HepG2 (cell line): Measurements from ENCODE around the gene TNFRSF6B. TPM values are rescaled to one million over a fixed set of nuclear protein-coding genes. Genes with fewer than 3 reads are reported as not detected.

Source experiments
- BRF2 ChIP-seq: sonication (generic); formaldehyde crosslinking; IDR thresholded peaks from 2 replicates; pipeline ENCODE4 v1.8.1; 2022; ENCODE audit warnings: mild to moderate bottlenecking, missing genetic modification reagents
- ELF4 ChIP-seq: sonication (generic); formaldehyde crosslinking; IDR thresholded peaks from 2 replicates; pipeline ENCODE4 v1.5.0; 2020; ENCODE audit warnings: missing genetic modification reagents, mild to moderate bottlenecking, moderate library complexity, borderline replicate concordance
- GATAD1 ChIP-seq: IDR thresholded peaks from 2 replicates; pipeline ENCODE4 v1.6.1; 2016; ENCODE audit warnings: missing genetic modification reagents, missing compliant biosample characterization
- JARID2 ChIP-seq: sonication (generic); formaldehyde crosslinking; IDR thresholded peaks from 2 replicates; pipeline ENCODE4 v1.8.1; 2023; ENCODE audit warnings: missing genetic modification reagents, inconsistent platforms; ENCODE audit not compliant: insufficient replicate concordance
- KAT2B ChIP-seq: fragments of 150-350 bp; IDR thresholded peaks from 2 replicates; pipeline ENCODE4 v1.6.1; 2014; ENCODE audit warnings: low read depth, low read length, borderline replicate concordance
- KDM6A ChIP-seq: IDR thresholded peaks from 2 replicates; pipeline ENCODE4 v1.6.1; 2016; ENCODE audit warnings: low read depth
- NFE2L2 ChIP-seq: fragments of 150-350 bp; IDR thresholded peaks from 2 replicates; pipeline ENCODE4 v1.6.1; 2014; ENCODE audit warnings: low read length
- NONO ChIP-seq, 2 experiments: fragments of 450-650 bp in 1 of 2; sonication (generic) in 1 of 2; formaldehyde crosslinking in 1 of 2; IDR thresholded peaks in 1 of 2; conservative IDR thresholded peaks in 1 of 2; 2 replicates each; pipeline versions ENCODE4 v1.6.1 to v1.8.0; 2017 to 2022; ENCODE audit warnings: mild to moderate bottlenecking in 1 of 2, missing genetic modification reagents in 1 of 2, moderate library complexity in 1 of 2
- PAWR ChIP-seq: sonication (generic); formaldehyde crosslinking; IDR thresholded peaks from 2 replicates; pipeline ENCODE4 v1.4.0; 2020; ENCODE audit warnings: missing genetic modification reagents, mild to moderate bottlenecking, borderline replicate concordance
- POLR2AphosphoS2 ChIP-seq: IDR thresholded peaks from 2 replicates; pipeline ENCODE4 v1.6.1; 2011; ENCODE audit warnings: low read depth, low read length, improper control_type of control experiment
- PRDM4 ChIP-seq: sonication (generic); formaldehyde crosslinking; IDR thresholded peaks from 2 replicates; pipeline ENCODE4 v1.9.0; 2021; ENCODE audit warnings: missing genetic modification reagents, borderline replicate concordance
- RBM22 ChIP-seq: fragments of 200-400 bp; formaldehyde crosslinking; optimal IDR thresholded peaks from 2 replicates; pipeline ENCODE3; 2017; ENCODE audit warnings: mild to moderate bottlenecking, low read length, moderate library complexity
- SAFB2 ChIP-seq: sonication (generic); formaldehyde crosslinking; IDR thresholded peaks from 2 replicates; pipeline ENCODE4 v1.5.1; 2020; ENCODE audit warnings: missing genetic modification reagents, low read depth, mild to moderate bottlenecking, borderline replicate concordance
- STAG1 ChIP-seq: sonication (generic); formaldehyde crosslinking; IDR thresholded peaks from 2 replicates; pipeline ENCODE4 v1.4.0; 2020; ENCODE audit warnings: missing genetic modification reagents
- WIZ ChIP-seq: sonication (generic); formaldehyde crosslinking; IDR thresholded peaks from 2 replicates; pipeline ENCODE4 v1.5.1; 2020; ENCODE audit warnings: mild to moderate bottlenecking, missing genetic modification reagents
- ZIK1 ChIP-seq: sonication (generic); formaldehyde crosslinking; IDR thresholded peaks from 2 replicates; pipeline ENCODE4 v1.5.0; 2020; ENCODE audit warnings: mild to moderate bottlenecking, low read depth, missing genetic modification reagents, borderline replicate concordance
- ZNF281 ChIP-seq: sonication (generic); formaldehyde crosslinking; IDR thresholded peaks from 2 replicates; pipeline ENCODE4 v1.4.0; 2020; ENCODE audit warnings: missing genetic modification reagents, borderline replicate concordance
- ZSCAN21 ChIP-seq: sonication (generic); formaldehyde crosslinking; IDR thresholded peaks from 2 replicates; pipeline ENCODE4 v1.8.0; 2022; ENCODE audit warnings: mild to moderate bottlenecking, missing genetic modification reagents, moderate library complexity, borderline replicate concordance
- polyA plus RNA-seq, 8 experiments: library from polyadenylated mRNA; depleted of rRNA in 3 of 8; stranded (reverse) in 7 of 8; unstranded in 1 of 8; fragments of >200 nt; fragmentation: Illumina TruSeq in 4 of 8; extraction: Trizol in 4 of 8; gene quantifications; 2 replicates each; pipeline versions ENCODE4 v1.2.1 to v1.2.3, GENCODE V29; 2011 to 2016; ENCODE audit warnings: low read depth in 4 of 8, missing spikeins in 1 of 8, mixed read lengths in 1 of 8; ENCODE audit not compliant: insufficient read depth in 1 of 8
- total RNA-seq, 5 experiments: library from RNA; depleted of rRNA; stranded (reverse); fragments of >200 nt; fragmentation: Illumina TruSeq; extraction: Trizol; gene quantifications; 2 replicates each; pipeline ENCODE4 v1.2.3, GENCODE V29; 2016; ENCODE audit warnings: low read depth in 1 of 5

Gene TNFRSF6B
- total and polyA plus RNA-seq, 2 of the 13 experiments (the other 11 are each of a cell fraction or from before 2014, with no cell fraction given): 0.24 TPM; not detected in 1

- TF ChIP-seq JARID2 (CRISPR knock-in tag): no peak
- TF ChIP-seq BRF2 (CRISPR knock-in tag): no peak
- TF ChIP-seq WIZ (CRISPR knock-in tag): no peak
- no peak for TF ChIP-seq ZSCAN21 (CRISPR knock-in tag)
- TF ChIP-seq ELF4 (CRISPR knock-in tag): no peak
- no peak; the same call in 1 of the 2 replicates for TF ChIP-seq ZIK1 (CRISPR knock-in tag)
- TF ChIP-seq NONO (IDR thresholded peaks at IDR 0.05): no peak
- TF ChIP-seq NONO (CRISPR knock-in tag; conservative IDR thresholded peaks at IDR 0.05): peak; percentile 59; the same call in 1 of the 2 replicates
- no peak for TF ChIP-seq KDM6A (CRISPR knock-in tag)
- TF ChIP-seq SAFB2 (CRISPR knock-in tag): no peak
- no peak for TF ChIP-seq STAG1 (CRISPR knock-in tag)
- TF ChIP-seq POLR2AphosphoS2: no peak; the same call in 1 of the 2 replicates
- peak; percentile 78; the same call in 1 of the 2 replicates for TF ChIP-seq PAWR (CRISPR knock-in tag)
- TF ChIP-seq PRDM4 (CRISPR knock-in tag): no peak
- no peak for TF ChIP-seq GATAD1 (CRISPR knock-in tag)
- no peak for TF ChIP-seq KAT2B
- peak; percentile 64 for TF ChIP-seq RBM22
- no peak for TF ChIP-seq NFE2L2
- TF ChIP-seq ZNF281 (CRISPR knock-in tag): no peak
Observed at GRCh38 chr20:63744574-63745423, 48.3 kb downstream of the TNFRSF6B start (continued).
